Measurements from ENCODE around the gene PARD3B.

The PARD3B gene

GRCh38 chr2:204744506-204744905, 199.2 kb downstream of the PARD3B start:
- no peaks in the 10 kb centered on the region for H3K9me3 ChIP-seq (ENCODE audit: control insufficient read depth, insufficient read depth, low read length)
- H3K27me3 ChIP-seq (ENCODE audit: control insufficient read depth, low read length), result no peaks in the 10 kb centered on the region
- H3K4me3 ChIP-seq (ENCODE audit: low read length), result no peak overlapping the region
- no peaks in the 10 kb centered on the region for H3K36me3 ChIP-seq (ENCODE audit: control insufficient read depth, low read length)
- H3K4me2 ChIP-seq (ENCODE audit: low read length), result no peak overlapping the region
- no peaks in the 10 kb centered on the region for H3K4me1 ChIP-seq (ENCODE audit: control insufficient read depth, low read length)
- H3K79me2 ChIP-seq (ENCODE audit: control insufficient read depth, low read length), result no peaks in the 10 kb centered on the region
- no peaks in the 10 kb centered on the region for H3F3A ChIP-seq (ENCODE audit: control insufficient read depth, insufficient read depth)
- TF ChIP-seq CTCF (IDR thresholded peaks at IDR 0.05; ENCODE audit: low read depth, low read length, poor library complexity, severe bottlenecking), result no peak
- no peak for TF ChIP-seq EZH2phosphoT487 (IDR thresholded peaks at IDR 0.05; ENCODE audit: borderline replicate concordance, low read length)
- H3K27ac ChIP-seq (ENCODE audit: low read depth, low read length), result no peak overlapping the region
- H4K20me1 ChIP-seq (ENCODE audit: control insufficient read depth, insufficient read depth, low read depth, low read length), result no peaks in the 10 kb centered on the region
- no peaks in the 10 kb centered on the region for H3K9me2 ChIP-seq (replicated peaks; ENCODE audit: control insufficient read depth, low read length)

GRCh38 chr2:204748286-204748685, 203.0 kb downstream of the PARD3B start:
- no peaks in the 10 kb centered on the region for H3K4me1 ChIP-seq (ENCODE audit: control insufficient read depth, low read length)
- no peak overlapping the region for H3K4me2 ChIP-seq (ENCODE audit: low read length)
- TF ChIP-seq CTCF (IDR thresholded peaks at IDR 0.05; ENCODE audit: low read depth, low read length, poor library complexity, severe bottlenecking), result no peak
- no peak for TF ChIP-seq EZH2phosphoT487 (IDR thresholded peaks at IDR 0.05; ENCODE audit: borderline replicate concordance, low read length)
- no peak overlapping the region for H3K4me3 ChIP-seq (ENCODE audit: low read length)
- no peak overlapping the region for H3K27ac ChIP-seq (ENCODE audit: low read depth, low read length)
- H3K36me3 ChIP-seq (ENCODE audit: control insufficient read depth, low read length), result no peaks in the 10 kb centered on the region
- no peaks in the 10 kb centered on the region for H3K9me2 ChIP-seq (replicated peaks; ENCODE audit: control insufficient read depth, low read length)
- no peaks in the 10 kb centered on the region for H4K20me1 ChIP-seq (ENCODE audit: control insufficient read depth, insufficient read depth, low read depth, low read length)
- no peaks in the 10 kb centered on the region for H3F3A ChIP-seq (ENCODE audit: control insufficient read depth, insufficient read depth)
- H3K79me2 ChIP-seq (ENCODE audit: control insufficient read depth, low read length), result no peaks in the 10 kb centered on the region
- no peaks in the 10 kb centered on the region for H3K9me3 ChIP-seq (ENCODE audit: control insufficient read depth, insufficient read depth, low read length)
- H3K27me3 ChIP-seq (ENCODE audit: control insufficient read depth, low read length), result no peaks in the 10 kb centered on the region

- no peak overlapping the region for H3K4me2 ChIP-seq (ENCODE audit: low read length)
- H4K20me1 ChIP-seq (ENCODE audit: control insufficient read depth, insufficient read depth, low read depth, low read length), result no peaks in the 10 kb centered on the region
These were observed 204.0 kb downstream of the PARD3B start for GRCh38 chr2:204749319-204749718.

More at GRCh38 chr2:204749319-204749718, 204.0 kb downstream of the PARD3B start:
- no peaks in the 10 kb centered on the region for H3F3A ChIP-seq (ENCODE audit: control insufficient read depth, insufficient read depth)
- no peak overlapping the region for H3K27ac ChIP-seq (ENCODE audit: low read depth, low read length)
- no peaks in the 10 kb centered on the region for H3K9me3 ChIP-seq (ENCODE audit: control insufficient read depth, insufficient read depth, low read length)
- no peaks in the 10 kb centered on the region for H3K4me1 ChIP-seq (ENCODE audit: control insufficient read depth, low read length)
- no peak for TF ChIP-seq CTCF (IDR thresholded peaks at IDR 0.05; ENCODE audit: low read depth, low read length, poor library complexity, severe bottlenecking)
- no peak for TF ChIP-seq EZH2phosphoT487 (IDR thresholded peaks at IDR 0.05; ENCODE audit: borderline replicate concordance, low read length)
- no peaks in the 10 kb centered on the region for H3K9me2 ChIP-seq (replicated peaks; ENCODE audit: control insufficient read depth, low read length)
- H3K27me3 ChIP-seq (ENCODE audit: control insufficient read depth, low read length), result no peaks in the 10 kb centered on the region
- H3K4me3 ChIP-seq (ENCODE audit: low read length), result no peak overlapping the region
- H3K36me3 ChIP-seq (ENCODE audit: control insufficient read depth, low read length), result no peaks in the 10 kb centered on the region
- no peaks in the 10 kb centered on the region for H3K79me2 ChIP-seq (ENCODE audit: control insufficient read depth, low read length)
